ENCODE data around the gene ATG7. TPM values are rescaled to one million over a fixed set of nuclear protein-coding genes. Genes with fewer than 3 reads are reported as not detected.
"Not testable (repeated sequence)": the region's sequence is repeated elsewhere in the genome, so short reads cannot be mapped to it uniquely, and the experiment has no call there.

The ATG7 gene
- total and polyA plus RNA-seq, 9 donors: 11.3 to 22.2 (median 14.9) TPM

- Histone ChIP-seq H3K9me3 (replicated peaks; ENCODE audit: control insufficient read depth, low read depth, low read length) (no peaks in the 10 kb centered on the region), H3K36me3 (ENCODE audit: control insufficient read depth, insufficient read depth, low read length) (no peaks in the 10 kb centered on the region), H3K27me3 (ENCODE audit: control insufficient read depth, insufficient read depth, low read length) (no peaks in the 10 kb centered on the region), H3K27ac (ENCODE audit: low read length) (no peak overlapping the region), H3K4me3 (ENCODE audit: low read length) (no peak overlapping the region), H3K4me1 (ENCODE audit: control insufficient read depth, insufficient read depth, low read length) (peaks cover 13% of the 10 kb centered on the region)
- no peak for DNase-seq
- no CpG with 5 or more reads among the region's 7 CpGs for WGBS (ENCODE audit: insufficient coverage)
Measured at GRCh38 chr3:11435440-11436165, 163.4 kb downstream of the ATG7 start.

- Histone ChIP-seq H3K9me3 (replicated peaks; ENCODE audit: control insufficient read depth, low read depth, low read length) (no peaks in the 10 kb centered on the region), H3K4me1 (ENCODE audit: control insufficient read depth, insufficient read depth, low read length) (peaks cover 13% of the 10 kb centered on the region)
- no CpG with 5 or more reads among the region's 2 CpGs for WGBS (ENCODE audit: insufficient coverage)
Measured at GRCh38 chr3:11436775-11437174, 164.6 kb downstream of the ATG7 start.

GRCh38 chr3:11437506-11437905, 165.3 kb downstream of the ATG7 start:
- no peaks in the 10 kb centered on the region for H3K27me3 ChIP-seq (ENCODE audit: control insufficient read depth, insufficient read depth, low read length)
- no peak for DNase-seq
- H3K36me3 ChIP-seq (ENCODE audit: control insufficient read depth, insufficient read depth, low read length): no peaks in the 10 kb centered on the region
- no peaks in the 10 kb centered on the region for H3K9me3 ChIP-seq (replicated peaks; ENCODE audit: control insufficient read depth, low read depth, low read length)
- WGBS (ENCODE audit: insufficient coverage): 80% methylated on average over 1 of the region's 6 CpGs
- no peak overlapping the region for H3K27ac ChIP-seq (ENCODE audit: low read length)
- H3K4me3 ChIP-seq (ENCODE audit: low read length): no peak overlapping the region
- peaks cover 13% of the 10 kb centered on the region for H3K4me1 ChIP-seq (ENCODE audit: control insufficient read depth, insufficient read depth, low read length)

More at GRCh38 chr3:11436775-11437174, 164.6 kb downstream of the ATG7 start:
- Histone ChIP-seq H3K27ac (ENCODE audit: low read length) (no peak overlapping the region), H3K4me3 (ENCODE audit: low read length) (no peak overlapping the region), H3K36me3 (ENCODE audit: control insufficient read depth, insufficient read depth, low read length) (no peaks in the 10 kb centered on the region), H3K27me3 (ENCODE audit: control insufficient read depth, insufficient read depth, low read length) (no peaks in the 10 kb centered on the region)
- DNase-seq: no peak

- DNase-seq: peak; percentile 76
- Histone ChIP-seq H3K36me3 (ENCODE audit: control insufficient read depth, insufficient read depth, low read length) (no peaks in the 10 kb centered on the region), H3K27me3 (ENCODE audit: control insufficient read depth, insufficient read depth, low read length) (no peaks in the 10 kb centered on the region), H3K9me3 (replicated peaks; ENCODE audit: control insufficient read depth, low read depth, low read length) (no peaks in the 10 kb centered on the region), H3K27ac (ENCODE audit: low read length) (peak overlapping the region; percentile 32), H3K4me3 (ENCODE audit: low read length) (no peak overlapping the region), H3K4me1 (ENCODE audit: control insufficient read depth, insufficient read depth, low read length) (peaks cover 13% of the 10 kb centered on the region)
- no CpG with 5 or more reads among the region's 2 CpGs for WGBS (ENCODE audit: insufficient coverage)
Measured at GRCh38 chr3:11438646-11439045, 166.4 kb downstream of the ATG7 start.

GRCh38 chr3:11441346-11441745, 169.1 kb downstream of the ATG7 start:
- H3K27ac ChIP-seq (ENCODE audit: low read length); H3K4me3 ChIP-seq (ENCODE audit: low read length); H3K9me3 ChIP-seq (replicated peaks; ENCODE audit: control insufficient read depth, low read depth, low read length); DNase-seq; H3K4me1 ChIP-seq (ENCODE audit: control insufficient read depth, insufficient read depth, low read length); H3K27me3 ChIP-seq (ENCODE audit: control insufficient read depth, insufficient read depth, low read length); H3K36me3 ChIP-seq (ENCODE audit: control insufficient read depth, insufficient read depth, low read length): not testable (repeated sequence)
- WGBS (ENCODE audit: insufficient coverage): 86% methylated on average over 5 of the region's 7 CpGs

- H3K36me3 ChIP-seq (ENCODE audit: control insufficient read depth, insufficient read depth, low read length): no peaks in the 10 kb centered on the region
- no peaks in the 10 kb centered on the region for H3K9me3 ChIP-seq (replicated peaks; ENCODE audit: control insufficient read depth, low read depth, low read length)
- H3K27me3 ChIP-seq (ENCODE audit: control insufficient read depth, insufficient read depth, low read length): no peaks in the 10 kb centered on the region
- no CpG with 5 or more reads among the region's 1 CpG for WGBS (ENCODE audit: insufficient coverage)
- no peak overlapping the region for H3K4me3 ChIP-seq (ENCODE audit: low read length)
- DNase-seq: no peak
- peaks cover 6% of the 10 kb centered on the region for H3K4me1 ChIP-seq (ENCODE audit: control insufficient read depth, insufficient read depth, low read length)
- no peak overlapping the region for H3K27ac ChIP-seq (ENCODE audit: low read length)
Measured at GRCh38 chr3:11444404-11444803, 172.2 kb downstream of the ATG7 start.

- H3K36me3 ChIP-seq (ENCODE audit: control insufficient read depth, insufficient read depth, low read length); DNase-seq; H3K9me3 ChIP-seq (replicated peaks; ENCODE audit: control insufficient read depth, low read depth, low read length); H3K27ac ChIP-seq (ENCODE audit: low read length); H3K27me3 ChIP-seq (ENCODE audit: control insufficient read depth, insufficient read depth, low read length); H3K4me1 ChIP-seq (ENCODE audit: control insufficient read depth, insufficient read depth, low read length); H3K4me3 ChIP-seq (ENCODE audit: low read length): not testable (repeated sequence)
- WGBS (ENCODE audit: insufficient coverage): no CpG with 5 or more reads among the region's 3 CpGs
Measured at GRCh38 chr3:11445193-11445592, 173.0 kb downstream of the ATG7 start.

- no peak overlapping the region for H3K4me3 ChIP-seq (ENCODE audit: low read length)
- H3K36me3 ChIP-seq (ENCODE audit: control insufficient read depth, insufficient read depth, low read length): no peaks in the 10 kb centered on the region
- DNase-seq: peak; percentile 94
- peaks cover 6% of the 10 kb centered on the region for H3K4me1 ChIP-seq (ENCODE audit: control insufficient read depth, insufficient read depth, low read length)
- no peaks in the 10 kb centered on the region for H3K9me3 ChIP-seq (replicated peaks; ENCODE audit: control insufficient read depth, low read depth, low read length)
- H3K27ac ChIP-seq (ENCODE audit: low read length): peak overlapping the region; percentile 35
- no CpG with 5 or more reads among the region's 2 CpGs for WGBS (ENCODE audit: insufficient coverage)
- H3K27me3 ChIP-seq (ENCODE audit: control insufficient read depth, insufficient read depth, low read length): no peaks in the 10 kb centered on the region
Measured at GRCh38 chr3:11445883-11446282, 173.7 kb downstream of the ATG7 start.

- no peak overlapping the region for H3K4me3 ChIP-seq (ENCODE audit: low read length)
- no peak for DNase-seq
- no peaks in the 10 kb centered on the region for H3K36me3 ChIP-seq (ENCODE audit: control insufficient read depth, insufficient read depth, low read length)
- no peaks in the 10 kb centered on the region for H3K9me3 ChIP-seq (replicated peaks; ENCODE audit: control insufficient read depth, low read depth, low read length)
- no peak overlapping the region for H3K27ac ChIP-seq (ENCODE audit: low read length)
- H3K27me3 ChIP-seq (ENCODE audit: control insufficient read depth, insufficient read depth, low read length): no peaks in the 10 kb centered on the region
- 50% methylated on average over 1 of the region's 2 CpGs for WGBS (ENCODE audit: insufficient coverage)
- H3K4me1 ChIP-seq (ENCODE audit: control insufficient read depth, insufficient read depth, low read length): peaks cover 7% of the 10 kb centered on the region
Measured at GRCh38 chr3:11447584-11448200, 175.5 kb downstream of the ATG7 start.

GRCh38 chr3:11450015-11450414, 177.8 kb downstream of the ATG7 start:
- H3K36me3 ChIP-seq (ENCODE audit: control insufficient read depth, insufficient read depth, low read length): no peaks in the 10 kb centered on the region
- no peak overlapping the region for H3K4me3 ChIP-seq (ENCODE audit: low read length)
- H3K27me3 ChIP-seq (ENCODE audit: control insufficient read depth, insufficient read depth, low read length): no peaks in the 10 kb centered on the region
- WGBS (ENCODE audit: insufficient coverage): no CpG with 5 or more reads among the region's 2 CpGs
- peaks cover 24% of the 10 kb centered on the region for H3K4me1 ChIP-seq (ENCODE audit: control insufficient read depth, insufficient read depth, low read length)
- DNase-seq: peak; percentile 56
- H3K27ac ChIP-seq (ENCODE audit: low read length): no peak overlapping the region
- H3K9me3 ChIP-seq (replicated peaks; ENCODE audit: control insufficient read depth, low read depth, low read length): no peaks in the 10 kb centered on the region
